Astrocyte of the cerebellum (primary cell): ENCODE results near the gene C2CD2.

Experiments
- DNase-seq: peaks from one replicate; pipeline ENCODE4 v3.0.0-alpha.2; 2011; ENCODE audit warnings: low read depth
- H3K4me3 ChIP-seq: 2 replicates; pipeline ENCODE4 v1.5.1; 2011; ENCODE audit warnings: mild to moderate bottlenecking, low read depth, low read length, moderate library complexity
- CTCF ChIP-seq: IDR thresholded peaks from 2 replicates; pipeline ENCODE4 v1.5.1; 2012; ENCODE audit warnings: low read length, low read depth, moderate library complexity, mild to moderate bottlenecking; ENCODE audit errors: missing control alignments
- in situ Hi-C: cut with HindIII; loops from 2 replicates; pipeline ENCODE4 v1.10.0; 2017; ENCODE audit warnings: low sequenced_read_pairs

C2CD2 gene

DNA sequence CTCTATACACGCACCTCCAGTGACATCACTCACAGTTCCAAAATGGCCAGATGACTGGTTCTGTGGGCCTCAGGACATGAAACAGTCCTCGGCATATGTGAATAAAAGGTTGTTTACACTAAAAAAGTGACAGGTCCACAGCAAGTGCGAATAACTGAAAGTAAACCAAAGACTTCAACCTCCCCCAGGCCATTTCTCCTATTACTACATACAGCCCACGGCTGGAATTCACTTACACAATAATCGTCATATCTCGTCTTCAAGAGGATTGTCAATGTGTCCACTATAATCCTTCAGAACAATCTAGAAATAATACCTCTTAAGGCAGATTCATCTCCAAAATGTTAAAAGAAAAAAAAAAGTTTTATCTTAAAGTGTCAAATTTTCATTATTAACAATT is 72.8 kb downstream of the C2CD2 start:
- in situ Hi-C loops = no loop called here

DNA sequence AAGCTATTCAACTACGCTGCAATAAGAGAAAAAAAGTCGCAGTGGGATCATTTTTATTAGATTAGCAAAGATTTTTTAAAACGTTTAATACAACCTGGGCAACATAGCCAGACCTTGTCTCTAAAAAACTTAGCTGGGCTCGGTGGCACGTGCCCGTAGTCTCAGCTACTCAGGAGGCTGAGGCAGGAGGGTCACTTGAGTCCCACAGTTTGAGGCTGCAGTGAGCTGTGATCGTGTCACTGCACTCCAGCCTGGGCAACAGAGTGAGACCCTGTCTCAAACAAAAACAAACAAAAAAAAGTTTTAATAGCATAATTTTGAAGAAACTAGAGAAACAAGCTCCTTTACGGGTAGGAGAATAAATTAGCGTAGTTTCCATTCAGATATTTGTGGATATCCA is 73.7 kb downstream of the C2CD2 start:
- in situ Hi-C loops = no loop called here
- TF ChIP-seq CTCF = no peak
- no peak for DNase-seq
- H3K4me3 ChIP-seq = no peak overlapping the region

More for the DNA sequence above, 72.8 kb downstream of the C2CD2 start:
- TF ChIP-seq CTCF = no peak
- no peak overlapping the region for H3K4me3 ChIP-seq
- DNase-seq = no peak

DNA sequence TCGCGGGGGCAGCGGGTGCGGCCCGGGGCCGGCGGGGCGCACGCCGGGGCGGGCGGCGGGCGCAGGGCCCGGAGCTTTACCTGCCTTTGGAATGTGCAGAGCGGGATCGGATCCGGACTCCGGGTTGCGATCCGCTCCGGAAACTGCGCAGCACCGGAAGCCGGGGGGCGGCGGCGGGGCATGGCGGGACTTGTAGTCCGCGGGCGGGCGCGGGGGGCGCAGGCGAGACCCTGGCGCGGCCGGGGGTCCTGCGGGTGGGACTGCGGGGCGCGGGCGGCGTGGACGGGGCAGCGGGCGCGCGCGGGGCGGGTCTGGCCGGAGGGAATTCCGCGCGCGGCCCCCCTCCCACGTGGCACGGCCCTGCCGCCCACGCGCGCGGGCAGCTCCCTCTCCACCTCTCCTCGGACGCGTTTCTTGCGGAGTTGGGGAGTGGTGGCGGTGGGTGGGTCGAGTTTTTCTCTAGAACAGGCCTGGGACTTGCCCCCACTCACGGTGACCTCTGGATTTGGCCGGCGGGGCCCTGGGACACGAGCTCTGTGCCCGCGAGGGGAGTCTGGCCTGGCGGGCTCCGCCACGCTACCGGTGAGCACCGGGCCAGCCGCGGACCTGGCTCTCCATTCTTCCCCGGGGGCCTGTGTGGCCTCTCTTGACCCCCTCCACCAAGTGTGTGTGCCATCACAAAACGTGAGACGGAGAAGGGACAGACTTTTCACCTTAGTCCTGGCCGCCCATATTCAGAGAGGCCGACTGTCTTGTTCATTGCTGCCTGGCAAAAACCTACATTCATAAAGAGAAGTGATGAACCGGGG is 74.4 kb downstream of the C2CD2 start, which contains the start of gene PRDM15:
Gene PRDM15, minus strand, starts transcription at position 155 of the 809 bp plus-strand sequence. CDS start 18,981 bp downstream, outside the sequence.
- in situ Hi-C loops = no loop called here
- H3K4me3 ChIP-seq = peak within 1 kb of the TSS; percentile 85
- DNase-seq = peak; percentile 47
- TF ChIP-seq CTCF = no peak

GRCh38 chr21:41878831-41879189 is 75.0 kb downstream of the C2CD2 start:
- DNase-seq = peak; percentile 57
- in situ Hi-C loops = no loop called here
- TF ChIP-seq CTCF = no peak
- peak overlapping the region; percentile 85 for H3K4me3 ChIP-seq

DNA sequence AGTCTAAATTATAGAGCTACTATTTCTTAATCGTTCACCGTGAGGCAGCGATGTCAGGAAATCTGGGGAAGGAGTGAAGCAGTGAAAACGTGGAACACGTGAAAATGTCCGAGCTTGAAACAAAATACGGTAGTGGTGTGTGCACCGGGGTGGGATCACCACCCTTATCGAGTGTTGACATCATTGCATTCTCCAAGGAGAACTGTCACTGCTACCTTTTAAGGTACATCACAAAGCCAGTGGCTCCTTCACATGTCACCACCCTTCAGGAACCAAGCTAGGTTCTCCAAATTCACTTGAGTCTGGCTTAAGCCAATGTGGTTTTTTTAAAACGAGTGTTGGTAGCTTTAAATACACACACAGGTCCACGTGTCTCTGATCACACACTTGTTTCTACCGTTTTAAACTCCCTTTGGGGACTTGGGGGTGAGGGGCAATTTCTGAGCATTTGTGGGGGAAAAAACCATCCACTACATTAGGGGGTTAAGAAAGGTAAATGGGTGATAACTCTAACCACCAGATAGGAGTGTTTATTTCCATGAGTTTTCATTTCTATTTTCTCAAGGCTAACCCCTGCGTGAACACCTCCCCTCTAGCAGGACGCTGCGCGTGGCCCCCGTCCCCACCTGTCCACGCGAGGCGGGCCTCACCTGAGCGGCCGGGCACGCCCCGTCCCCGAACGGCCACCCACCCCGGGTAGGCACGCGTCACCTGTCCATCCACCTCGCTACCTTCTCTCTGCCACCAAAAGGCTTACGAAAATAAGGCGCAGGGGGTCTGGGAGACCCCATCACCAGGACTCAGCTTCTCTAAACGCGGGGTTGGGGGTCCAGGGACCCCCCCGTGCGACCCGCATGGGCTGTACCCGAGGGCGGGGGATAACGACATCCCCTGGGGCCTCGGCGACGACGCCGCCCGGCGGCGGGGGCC is 75.7 kb downstream of the C2CD2 start:
- in situ Hi-C loops = no loop called here
- no peak for TF ChIP-seq CTCF
- H3K4me3 ChIP-seq = peak overlapping the region; percentile 85
- DNase-seq = peak; percentile 22

DNA sequence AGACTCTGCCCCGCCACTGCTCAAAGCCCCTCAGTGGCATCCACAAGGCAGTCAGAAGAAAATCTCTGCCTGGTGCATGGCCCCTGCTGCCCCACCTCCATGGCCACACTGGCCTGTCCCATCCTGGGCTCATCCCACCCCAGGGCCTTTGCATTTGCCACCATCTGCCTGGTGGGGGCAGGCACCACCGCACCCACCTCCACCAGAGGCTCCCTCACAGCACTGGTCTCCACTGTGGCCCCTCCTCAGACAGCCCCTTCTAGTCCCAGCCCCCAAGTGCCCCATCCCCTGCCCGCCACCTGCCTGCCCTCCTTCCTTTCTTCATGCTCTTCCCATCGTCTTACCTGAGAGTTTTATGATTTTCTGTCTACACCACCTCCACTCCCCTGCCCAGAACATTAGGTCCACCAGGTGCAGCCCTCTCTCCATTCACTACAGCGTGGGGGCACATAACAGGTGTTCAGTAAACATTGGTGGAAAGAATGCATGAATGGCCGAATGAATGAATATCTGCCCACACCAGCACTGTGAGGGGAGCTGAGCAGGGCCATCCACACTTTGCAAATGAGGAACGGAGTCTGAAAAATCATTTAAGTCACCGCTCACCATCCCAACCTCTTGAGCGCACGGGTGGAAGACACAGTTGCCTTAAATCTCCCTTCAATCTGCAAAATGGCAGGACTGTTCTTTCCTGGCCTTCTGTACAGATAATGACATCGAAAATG is 76.7 kb downstream of the C2CD2 start:
- DNase-seq = no peak
- in situ Hi-C loops = no loop called here
- no peak for TF ChIP-seq CTCF
- H3K4me3 ChIP-seq = peak overlapping the region; percentile 85
